ENCODE measurements around the gene CAB39L. TPM values are rescaled to one million over a fixed set of nuclear protein-coding genes. Genes with fewer than 3 reads are reported as not detected.

Gene CAB39L
- polyA plus RNA-seq, 2 of the 4 experiments (the other 2 are of a cell fraction): 2.3 to 5.2 TPM

DNA sequence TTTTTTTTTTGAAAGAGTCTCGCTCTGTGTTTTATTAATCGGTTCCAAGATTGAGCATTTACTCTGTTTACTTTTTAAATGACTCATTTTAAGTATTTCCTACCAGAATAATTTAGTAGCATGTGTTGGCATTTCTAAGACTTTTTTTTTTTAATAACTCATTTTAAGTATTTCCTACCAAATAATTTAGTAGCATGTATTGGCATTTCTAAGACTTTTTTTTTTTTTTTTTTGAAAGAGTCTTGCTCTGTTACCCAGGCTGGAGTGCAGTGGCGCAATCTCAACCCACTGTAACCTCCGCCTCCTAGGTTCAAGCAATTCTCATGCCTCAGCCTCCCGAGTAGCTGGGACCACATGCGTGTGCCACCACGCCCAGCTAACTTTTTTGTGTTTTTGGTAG is 13.4 kb upstream of the CAB39L start:
- WGBS (ENCODE audit: missing lambda C conversion rate): 87% methylated on average over 6 of the region's 7 CpGs
- ATAC-seq: no peak

DNA sequence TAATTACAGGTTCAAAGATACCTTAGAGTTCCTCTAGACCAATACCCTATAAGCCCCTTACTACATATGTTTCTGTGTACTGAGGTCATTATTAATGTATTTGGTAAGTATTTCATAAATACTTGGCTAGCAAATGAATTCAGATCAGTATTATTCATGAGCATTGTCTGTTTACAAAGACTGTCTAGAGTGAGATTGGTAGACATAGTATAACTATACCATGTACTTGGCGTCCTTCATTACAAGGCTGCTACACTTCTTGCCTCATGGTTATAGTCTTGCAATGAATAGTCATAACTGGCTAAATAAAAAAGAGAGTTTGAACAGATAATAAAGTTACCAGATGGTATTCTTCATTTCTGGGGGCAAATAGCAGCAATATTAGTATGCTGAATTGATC is 12.3 kb upstream of the CAB39L start:
- TF ChIP-seq TP53 (CRISPR knock-in tag; IDR thresholded peaks at IDR 0.05) (no peak), POLR2AphosphoS2 (conservative IDR thresholded peaks at IDR 0.05; ENCODE audit: low read length) (no peak), CBX8 (IDR thresholded peaks at IDR 0.05) (no peak), JUN (IDR thresholded peaks at IDR 0.05) (no peak)
- TF ChIP-seq, protein P1, sequence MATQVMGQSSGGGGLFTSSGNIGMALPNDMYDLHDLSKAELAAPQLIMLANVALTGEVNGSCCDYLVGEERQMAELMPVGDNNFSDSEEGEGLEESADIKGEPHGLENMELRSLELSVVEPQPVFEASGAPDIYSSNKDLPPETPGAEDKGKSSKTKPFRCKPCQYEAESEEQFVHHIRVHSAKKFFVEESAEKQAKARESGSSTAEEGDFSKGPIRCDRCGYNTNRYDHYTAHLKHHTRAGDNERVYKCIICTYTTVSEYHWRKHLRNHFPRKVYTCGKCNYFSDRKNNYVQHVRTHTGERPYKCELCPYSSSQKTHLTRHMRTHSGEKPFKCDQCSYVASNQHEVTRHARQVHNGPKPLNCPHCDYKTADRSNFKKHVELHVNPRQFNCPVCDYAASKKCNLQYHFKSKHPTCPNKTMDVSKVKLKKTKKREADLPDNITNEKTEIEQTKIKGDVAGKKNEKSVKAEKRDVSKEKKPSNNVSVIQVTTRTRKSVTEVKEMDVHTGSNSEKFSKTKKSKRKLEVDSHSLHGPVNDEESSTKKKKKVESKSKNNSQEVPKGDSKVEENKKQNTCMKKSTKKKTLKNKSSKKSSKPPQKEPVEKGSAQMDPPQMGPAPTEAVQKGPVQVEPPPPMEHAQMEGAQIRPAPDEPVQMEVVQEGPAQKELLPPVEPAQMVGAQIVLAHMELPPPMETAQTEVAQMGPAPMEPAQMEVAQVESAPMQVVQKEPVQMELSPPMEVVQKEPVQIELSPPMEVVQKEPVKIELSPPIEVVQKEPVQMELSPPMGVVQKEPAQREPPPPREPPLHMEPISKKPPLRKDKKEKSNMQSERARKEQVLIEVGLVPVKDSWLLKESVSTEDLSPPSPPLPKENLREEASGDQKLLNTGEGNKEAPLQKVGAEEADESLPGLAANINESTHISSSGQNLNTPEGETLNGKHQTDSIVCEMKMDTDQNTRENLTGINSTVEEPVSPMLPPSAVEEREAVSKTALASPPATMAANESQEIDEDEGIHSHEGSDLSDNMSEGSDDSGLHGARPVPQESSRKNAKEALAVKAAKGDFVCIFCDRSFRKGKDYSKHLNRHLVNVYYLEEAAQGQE (IDR thresholded peaks at IDR 0.05): no peak
- no peak for FAIRE-seq
- Histone ChIP-seq H3K4me1 (peaks cover 5% of the 10 kb centered on the region; the same call in 1 of the 3 replicates), H3K9me3 (no peaks in the 10 kb centered on the region), H3K4me3 (no peak overlapping the region), H3K27ac (no peak overlapping the region), H3K4me2 (no peak overlapping the region)
- DNase-seq (ENCODE audit: low read depth in 1 of 2, low spot score in 1 of 2): no peak
- ChIA-PET CTCF (no interaction called here), POLR2A (no interaction called here)
- 89% methylated on average over 1 of the region's 1 CpG for WGBS (ENCODE audit: missing lambda C conversion rate)
- no peak for ATAC-seq

More for the DNA sequence above, 13.4 kb upstream of the CAB39L start:
- TF ChIP-seq, protein P1 (IDR thresholded peaks at IDR 0.05): no peak
- DNase-seq (ENCODE audit: low read depth in 1 of 2, low spot score in 1 of 2) (no peak), FAIRE-seq (no peak)
- H3K4me1 ChIP-seq: peaks cover 5% of the 10 kb centered on the region; the same call in 1 of the 3 replicates
- 0 out of 3 replicates have a peak, but pooled peaks cover under 1% of the 10 kb centered on the region for H3K9me3 ChIP-seq
- H3K27ac ChIP-seq: no peak overlapping the region
- no peak overlapping the region for H3K4me2 ChIP-seq
- ChIA-PET POLR2A (no interaction called here), CTCF (no interaction called here)
- no peak overlapping the region for H3K4me3 ChIP-seq

DNA sequence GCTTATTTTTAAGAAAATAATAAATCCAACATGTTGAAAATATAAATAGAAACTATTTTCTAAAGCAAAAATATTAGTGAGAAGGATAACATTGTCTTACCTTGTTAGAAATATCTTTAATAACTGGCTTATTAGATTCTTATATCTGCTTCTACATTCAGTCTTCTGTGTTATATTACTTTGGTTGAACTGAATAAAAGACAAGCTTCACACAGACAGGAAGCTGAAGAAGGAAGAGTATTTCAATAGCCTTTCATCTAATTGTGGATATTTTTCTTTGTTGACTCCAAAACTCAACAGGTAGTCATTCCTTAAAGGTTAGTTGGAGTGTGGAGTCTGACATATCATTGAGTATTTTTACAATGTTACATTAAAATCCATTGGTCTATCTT is 11.1 kb upstream of the CAB39L start:
- no peak for DNase-seq (ENCODE audit: low read depth in 1 of 2, low spot score in 1 of 2)
- Histone ChIP-seq H3K4me2 (no peak overlapping the region), H3K4me3 (no peak overlapping the region), H3K27ac (no peak overlapping the region), H3K9me3 (no peaks in the 10 kb centered on the region), H3K4me1 (peaks cover 5% of the 10 kb centered on the region; the same call in 1 of the 3 replicates)
- POLR2A ChIA-PET: no interaction called here
- CTCF ChIA-PET: no interaction called here
- FAIRE-seq: no peak
- no peak for TF ChIP-seq ZFP36 (IDR thresholded peaks at IDR 0.05; ENCODE audit: borderline replicate concordance, partially characterized antibody)
- no peak for TF ChIP-seq JUN (IDR thresholded peaks at IDR 0.05)
- no peak for TF ChIP-seq CBX2 (IDR thresholded peaks at IDR 0.05; ENCODE audit: borderline replicate concordance, low read depth)
- TF ChIP-seq, protein P2, sequence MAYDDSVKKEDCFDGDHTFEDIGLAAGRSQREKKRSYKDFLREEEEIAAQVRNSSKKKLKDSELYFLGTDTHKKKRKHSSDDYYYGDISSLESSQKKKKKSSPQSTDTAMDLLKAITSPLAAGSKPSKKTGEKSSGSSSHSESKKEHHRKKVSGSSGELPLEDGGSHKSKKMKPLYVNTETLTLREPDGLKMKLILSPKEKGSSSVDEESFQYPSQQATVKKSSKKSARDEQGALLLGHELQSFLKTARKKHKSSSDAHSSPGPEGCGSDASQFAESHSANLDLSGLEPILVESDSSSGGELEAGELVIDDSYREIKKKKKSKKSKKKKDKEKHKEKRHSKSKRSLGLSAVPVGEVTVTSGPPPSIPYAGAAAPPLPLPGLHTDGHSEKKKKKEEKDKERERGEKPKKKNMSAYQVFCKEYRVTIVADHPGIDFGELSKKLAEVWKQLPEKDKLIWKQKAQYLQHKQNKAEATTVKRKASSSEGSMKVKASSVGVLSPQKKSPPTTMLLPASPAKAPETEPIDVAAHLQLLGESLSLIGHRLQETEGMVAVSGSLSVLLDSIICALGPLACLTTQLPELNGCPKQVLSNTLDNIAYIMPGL (CRISPR knock-in tag; IDR thresholded peaks at IDR 0.05; ENCODE audit: borderline replicate concordance): no peak
- TF ChIP-seq RCOR1 (IDR thresholded peaks at IDR 0.05; ENCODE audit: low read depth, low read length): no peak
- TF ChIP-seq ZC3H11A (IDR thresholded peaks at IDR 0.05): no peak
- no peak for TF ChIP-seq TP53 (CRISPR knock-in tag; IDR thresholded peaks at IDR 0.05)
- no peak for ATAC-seq
